Neural cell (in vitro differentiated cells): ENCODE data around the gene ATP23.

Experiments used
- EP300 ChIP-seq: fragments of 450-650 bp; conservative IDR thresholded peaks from 2 replicates; pipeline ENCODE4 v1.6.1; 2014; ENCODE audit warnings: antibody characterized with exemption, mild to moderate bottlenecking, moderate library complexity; ENCODE audit not compliant: poor library complexity, severe bottlenecking
- EZH2 ChIP-seq: fragments of 200-600, 300-800 bp; shearing (Covaris generic), sonication (generic); IDR thresholded peaks from 2 replicates; pipeline ENCODE4 v1.6.1; 2014; ENCODE audit warnings: antibody characterized with exemption, low read length, borderline replicate concordance, mild to moderate bottlenecking; ENCODE audit not compliant: insufficient read depth, poor library complexity, severe bottlenecking
- MXI1 ChIP-seq: fragments of 450-650 bp; conservative IDR thresholded peaks from 2 replicates; pipeline ENCODE4 v1.6.1; 2014; ENCODE audit warnings: antibody characterized with exemption, mild to moderate bottlenecking; ENCODE audit not compliant: poor library complexity, severe bottlenecking
- POLR2AphosphoS5 ChIP-seq: IDR thresholded peaks from 2 replicates; pipeline ENCODE4 v1.6.1; 2012
- RAD21 ChIP-seq: fragments of 450-650 bp; conservative IDR thresholded peaks from 2 replicates; pipeline ENCODE4 v1.6.1; 2014; ENCODE audit warnings: antibody characterized with exemption, mild to moderate bottlenecking, moderate library complexity
- SMC3 ChIP-seq: fragments of 450-650 bp; conservative IDR thresholded peaks from 2 replicates; pipeline ENCODE4 v1.6.1; 2014; ENCODE audit warnings: antibody characterized with exemption, mild to moderate bottlenecking, moderate library complexity; ENCODE audit not compliant: poor library complexity
- TAF1 ChIP-seq: IDR thresholded peaks from 2 replicates; pipeline ENCODE4 v1.6.1; 2012; ENCODE audit warnings: low read depth
- TF ChIP-seq, protein P1 (sequence below): fragments of 450-650 bp; IDR thresholded peaks from 2 replicates; pipeline ENCODE4 v1.5.1; 2014; ENCODE audit warnings: antibody characterized with exemption, mild to moderate bottlenecking, moderate library complexity; ENCODE audit not compliant: poor library complexity, severe bottlenecking
- TF ChIP-seq, protein P2 (sequence below): IDR thresholded peaks from 2 replicates; pipeline ENCODE4 v1.6.1; 2012; ENCODE audit warnings: borderline replicate concordance

DNA sequence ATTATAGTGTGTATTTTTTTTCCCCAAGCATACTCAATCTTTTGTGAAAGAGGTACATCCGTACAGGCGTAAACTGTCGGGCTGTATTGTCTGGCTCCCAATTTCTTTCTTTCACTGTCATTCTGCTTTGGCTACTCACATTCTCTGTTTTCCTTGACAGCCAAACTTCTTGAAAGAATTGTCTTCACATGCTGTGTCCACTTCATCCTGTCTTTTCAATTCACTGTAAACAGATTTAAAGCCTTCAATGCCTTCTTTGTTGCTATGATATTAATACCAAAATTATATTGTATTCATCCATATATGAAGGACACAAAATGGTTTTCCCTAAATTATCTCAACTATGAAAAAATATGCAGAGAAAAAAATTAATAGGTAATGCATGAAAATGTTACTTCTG is 6.0 kb upstream of the ATP23 start:
- TF ChIP-seq, protein P1, sequence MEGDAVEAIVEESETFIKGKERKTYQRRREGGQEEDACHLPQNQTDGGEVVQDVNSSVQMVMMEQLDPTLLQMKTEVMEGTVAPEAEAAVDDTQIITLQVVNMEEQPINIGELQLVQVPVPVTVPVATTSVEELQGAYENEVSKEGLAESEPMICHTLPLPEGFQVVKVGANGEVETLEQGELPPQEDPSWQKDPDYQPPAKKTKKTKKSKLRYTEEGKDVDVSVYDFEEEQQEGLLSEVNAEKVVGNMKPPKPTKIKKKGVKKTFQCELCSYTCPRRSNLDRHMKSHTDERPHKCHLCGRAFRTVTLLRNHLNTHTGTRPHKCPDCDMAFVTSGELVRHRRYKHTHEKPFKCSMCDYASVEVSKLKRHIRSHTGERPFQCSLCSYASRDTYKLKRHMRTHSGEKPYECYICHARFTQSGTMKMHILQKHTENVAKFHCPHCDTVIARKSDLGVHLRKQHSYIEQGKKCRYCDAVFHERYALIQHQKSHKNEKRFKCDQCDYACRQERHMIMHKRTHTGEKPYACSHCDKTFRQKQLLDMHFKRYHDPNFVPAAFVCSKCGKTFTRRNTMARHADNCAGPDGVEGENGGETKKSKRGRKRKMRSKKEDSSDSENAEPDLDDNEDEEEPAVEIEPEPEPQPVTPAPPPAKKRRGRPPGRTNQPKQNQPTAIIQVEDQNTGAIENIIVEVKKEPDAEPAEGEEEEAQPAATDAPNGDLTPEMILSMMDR, result no peak
- no peak for TF ChIP-seq POLR2AphosphoS5
- no peak for TF ChIP-seq EP300
- TF ChIP-seq, protein P2, sequence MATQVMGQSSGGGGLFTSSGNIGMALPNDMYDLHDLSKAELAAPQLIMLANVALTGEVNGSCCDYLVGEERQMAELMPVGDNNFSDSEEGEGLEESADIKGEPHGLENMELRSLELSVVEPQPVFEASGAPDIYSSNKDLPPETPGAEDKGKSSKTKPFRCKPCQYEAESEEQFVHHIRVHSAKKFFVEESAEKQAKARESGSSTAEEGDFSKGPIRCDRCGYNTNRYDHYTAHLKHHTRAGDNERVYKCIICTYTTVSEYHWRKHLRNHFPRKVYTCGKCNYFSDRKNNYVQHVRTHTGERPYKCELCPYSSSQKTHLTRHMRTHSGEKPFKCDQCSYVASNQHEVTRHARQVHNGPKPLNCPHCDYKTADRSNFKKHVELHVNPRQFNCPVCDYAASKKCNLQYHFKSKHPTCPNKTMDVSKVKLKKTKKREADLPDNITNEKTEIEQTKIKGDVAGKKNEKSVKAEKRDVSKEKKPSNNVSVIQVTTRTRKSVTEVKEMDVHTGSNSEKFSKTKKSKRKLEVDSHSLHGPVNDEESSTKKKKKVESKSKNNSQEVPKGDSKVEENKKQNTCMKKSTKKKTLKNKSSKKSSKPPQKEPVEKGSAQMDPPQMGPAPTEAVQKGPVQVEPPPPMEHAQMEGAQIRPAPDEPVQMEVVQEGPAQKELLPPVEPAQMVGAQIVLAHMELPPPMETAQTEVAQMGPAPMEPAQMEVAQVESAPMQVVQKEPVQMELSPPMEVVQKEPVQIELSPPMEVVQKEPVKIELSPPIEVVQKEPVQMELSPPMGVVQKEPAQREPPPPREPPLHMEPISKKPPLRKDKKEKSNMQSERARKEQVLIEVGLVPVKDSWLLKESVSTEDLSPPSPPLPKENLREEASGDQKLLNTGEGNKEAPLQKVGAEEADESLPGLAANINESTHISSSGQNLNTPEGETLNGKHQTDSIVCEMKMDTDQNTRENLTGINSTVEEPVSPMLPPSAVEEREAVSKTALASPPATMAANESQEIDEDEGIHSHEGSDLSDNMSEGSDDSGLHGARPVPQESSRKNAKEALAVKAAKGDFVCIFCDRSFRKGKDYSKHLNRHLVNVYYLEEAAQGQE, result no peak
- TF ChIP-seq SMC3, result no peak
- no peak for TF ChIP-seq EZH2
- peak; percentile 3 for TF ChIP-seq TAF1
- TF ChIP-seq RAD21, result no peak
- TF ChIP-seq MXI1, result no peak
